H1 (cell line): ENCODE data around the gene THUMPD2. TPM values are rescaled to one million over a fixed set of nuclear protein-coding genes. Genes with fewer than 3 reads are reported as not detected.

Source experiments
- CTCF ChIA-PET: fragments of 300-600 bp; sonication (Branson Sonifier 250); formaldehyde crosslinking; loops from one replicate; lab custom pipeline; 2021; ENCODE audit not compliant: partially characterized antibody; lab: Charles Lee
- POLR2A ChIA-PET: fragments of 300-600 bp; sonication (Branson Sonifier 250); formaldehyde crosslinking; loops from one replicate; lab custom pipeline; 2021; ENCODE audit warnings: inconsistent platforms; ENCODE audit not compliant: partially characterized antibody; lab: Charles Lee
- DNase-seq, 2 experiments: peaks; one replicate each; pipeline versions ENCODE4 v3.0.0 to v3.0.0-alpha.2; 2010 to 2022; ENCODE audit warnings: low spot score in 2 of 2, low read depth in 1 of 2, mixed read lengths in 1 of 2
- FAIRE-seq: peaks from 2 replicates; lab custom pipeline; 2011; peaks lifted over from hg19 to GRCh38; lab: Jason Lieb, UNC
- H2AFZ ChIP-seq: 2 replicates; pipeline ENCODE4 v1.8.1; 2012; ENCODE audit warnings: low read length, inconsistent platforms
- H2AK5ac ChIP-seq: 2 replicates; pipeline ENCODE4 v1.6.1; 2013; ENCODE audit warnings: low read depth, low read length
- H2BK120ac ChIP-seq: replicated peaks from 2 replicates; pipeline ENCODE3; 2013; ENCODE audit warnings: low read depth, low read length, inconsistent platforms
- H2BK12ac ChIP-seq: 2 replicates; pipeline ENCODE4 v1.6.1; 2013; ENCODE audit warnings: low read depth, low read length
- H2BK15ac ChIP-seq: 2 replicates; pipeline ENCODE4 v1.6.1; 2013; ENCODE audit warnings: low read length
- H2BK20ac ChIP-seq: 2 replicates; pipeline ENCODE4 v1.6.1; 2013; ENCODE audit warnings: low read length
- H2BK5ac ChIP-seq: 2 replicates; pipeline ENCODE4 v1.6.1; 2013; ENCODE audit warnings: low read depth, low read length
- H3K14ac ChIP-seq: 2 replicates; pipeline ENCODE4 v1.6.1; 2013; ENCODE audit warnings: inconsistent platforms; ENCODE audit not compliant: insufficient read length
- H3K18ac ChIP-seq: 2 replicates; pipeline ENCODE4 v1.6.1; 2013; ENCODE audit warnings: low read length; ENCODE audit errors: extremely low read depth
- H3K23ac ChIP-seq: 2 replicates; pipeline ENCODE4 v1.6.1; 2013; ENCODE audit warnings: inconsistent platforms; ENCODE audit not compliant: insufficient read length
- H3K23me2 ChIP-seq: 2 replicates; pipeline ENCODE4 v1.6.1; 2013; ENCODE audit warnings: low read depth, low read length
- H3K27ac ChIP-seq: 2 replicates; pipeline ENCODE4 v1.6.1; 2011; ENCODE audit warnings: low read depth, low read length, inconsistent platforms
- H3K27me3 ChIP-seq, 4 experiments: replicated peaks in 1 of 4; 1 replicate in 1 of 4; 2 replicates in 3 of 4; pipeline versions ENCODE4 v1.6.1 to v1.8.1; 2011 to 2013; ENCODE audit warnings: low read length in 3 of 4, mild to moderate bottlenecking in 3 of 4, inconsistent platforms in 2 of 4, mixed read lengths in 2 of 4, moderate library complexity in 1 of 4; ENCODE audit not compliant: control insufficient read depth in 3 of 4, insufficient read depth in 3 of 4; ENCODE audit errors: extremely low read depth in 1 of 4
- H3K36me3 ChIP-seq, 4 experiments: 2 replicates each; pipeline versions ENCODE4 v1.6.1 to v1.8.1; 2011 to 2013; ENCODE audit warnings: mild to moderate bottlenecking in 4 of 4, low read length in 3 of 4, moderate library complexity in 2 of 4, control low read depth in 1 of 4, inconsistent platforms in 1 of 4; ENCODE audit not compliant: insufficient read depth in 4 of 4, control insufficient read depth in 2 of 4
- H3K4ac ChIP-seq: replicated peaks from 2 replicates; pipeline ENCODE3; 2013; ENCODE audit warnings: low read length, low read depth, mixed read lengths, inconsistent platforms; ENCODE audit not compliant: insufficient read length
- H3K4me1 ChIP-seq, 4 experiments: replicated peaks in 1 of 4; 1 replicate in 1 of 4; 2 replicates in 3 of 4; pipeline versions ENCODE4 v1.6.1 to v1.8.1; 2011 to 2013; ENCODE audit warnings: low read length in 3 of 4, inconsistent platforms in 2 of 4, mixed read lengths in 1 of 4; ENCODE audit not compliant: insufficient read depth in 4 of 4, control insufficient read depth in 3 of 4
- H3K4me2 ChIP-seq, 2 experiments: 2 replicates each; pipeline versions ENCODE4 v1.6.1 to v1.8.1; 2011 to 2013; ENCODE audit warnings: low read depth in 2 of 2, low read length in 2 of 2, control low read depth in 1 of 2, inconsistent platforms in 1 of 2, mild to moderate bottlenecking in 1 of 2; ENCODE audit not compliant: insufficient read depth in 1 of 2
- H3K4me3 ChIP-seq, 4 experiments: fragments of 200-600, 300-600 bp in 1 of 4; sonication (generic), shearing (Covaris generic), sonication (Bioruptor Twin) in 1 of 4; 2 replicates each; pipeline versions ENCODE4 v1.5.1 to v1.8.1; 2011 to 2016; ENCODE audit warnings: low read length in 4 of 4, low read depth in 3 of 4, control low read depth in 2 of 4, inconsistent platforms in 2 of 4, mild to moderate bottlenecking in 2 of 4, mixed read lengths in 1 of 4, moderate library complexity in 1 of 4; ENCODE audit not compliant: insufficient read depth in 2 of 4; ENCODE audit errors: extremely low read depth in 1 of 4
- H3K56ac ChIP-seq: replicated peaks from 2 replicates; pipeline ENCODE3; 2013; ENCODE audit warnings: low read depth, mild to moderate bottlenecking, mixed read lengths, low read length, inconsistent platforms; ENCODE audit not compliant: insufficient read length
- H3K79me1 ChIP-seq: 2 replicates; pipeline ENCODE4 v1.6.1; 2013; ENCODE audit warnings: low read depth, low read length, control low read depth
- H3K79me2 ChIP-seq, 2 experiments: 2 replicates each; pipeline versions ENCODE4 v1.6.1 to v1.8.1; 2012 to 2013; ENCODE audit warnings: low read length in 2 of 2, mild to moderate bottlenecking in 2 of 2, inconsistent platforms in 1 of 2; ENCODE audit not compliant: insufficient read depth in 2 of 2, control insufficient read depth in 1 of 2
- H3K9ac ChIP-seq, 4 experiments: replicated peaks in 1 of 4; 1 replicate in 1 of 4; 2 replicates in 3 of 4; pipeline versions ENCODE4 v1.6.1 to v1.8.1; 2011 to 2013; ENCODE audit warnings: low read depth in 3 of 4, low read length in 3 of 4, control low read depth in 2 of 4, mild to moderate bottlenecking in 2 of 4, moderate library complexity in 2 of 4, inconsistent platforms in 1 of 4; ENCODE audit errors: extremely low read depth in 1 of 4
- H3K9me3 ChIP-seq, 2 experiments: 2 replicates each; pipeline versions ENCODE4 v1.6.1 to v1.8.1; 2012 to 2013; ENCODE audit warnings: mild to moderate bottlenecking in 2 of 2, moderate library complexity in 2 of 2, control low read depth in 1 of 2, inconsistent platforms in 1 of 2, low read depth in 1 of 2, low read length in 1 of 2, mixed read lengths in 1 of 2; ENCODE audit not compliant: insufficient read depth in 2 of 2
- H4K20me1 ChIP-seq, 2 experiments: replicated peaks in 1 of 2; 2 replicates each; pipeline versions ENCODE3 to v1.8.1; 2011 to 2013; ENCODE audit warnings: inconsistent platforms in 2 of 2, low read length in 2 of 2, mild to moderate bottlenecking in 1 of 2; ENCODE audit not compliant: insufficient read depth in 2 of 2, control insufficient read depth in 1 of 2
- H4K5ac ChIP-seq: 2 replicates; pipeline ENCODE4 v1.6.1; 2013; ENCODE audit warnings: low read length, low read depth, mixed read lengths, inconsistent platforms; ENCODE audit not compliant: insufficient read length
- H4K8ac ChIP-seq: 2 replicates; pipeline ENCODE4 v1.8.0; 2013; ENCODE audit warnings: mild to moderate bottlenecking, moderate library complexity, low read length, inconsistent platforms; ENCODE audit not compliant: insufficient read depth; ENCODE audit errors: extremely low read depth
- H4K91ac ChIP-seq: replicated peaks from 2 replicates; pipeline ENCODE3; 2013; ENCODE audit warnings: low read length, mixed read lengths, inconsistent platforms; ENCODE audit not compliant: insufficient read length
- BRCA1 ChIP-seq: IDR thresholded peaks from 2 replicates; pipeline ENCODE4 v1.6.1; 2012; ENCODE audit warnings: low read depth, low read length, improper control_type of control experiment
- CBX5 ChIP-seq: fragments of 300-800, 300-1000 bp; sonication (generic); IDR thresholded peaks from 2 replicates; pipeline ENCODE4 v1.7.1; 2016; ENCODE audit warnings: antibody characterized with exemption, low read length, low read depth
- POLR2A ChIP-seq, 2 experiments: IDR thresholded peaks; 1 replicate in 1 of 2; 2 replicates in 1 of 2; pipeline ENCODE4 v1.6.1; 2011; ENCODE audit warnings: low read depth in 2 of 2, low read length in 2 of 2, mild to moderate bottlenecking in 2 of 2; ENCODE audit errors: control extremely low read depth in 1 of 2
- POU5F1 ChIP-seq: IDR thresholded peaks from 2 replicates; pipeline ENCODE4 v1.6.1; 2011; ENCODE audit warnings: low read depth, mild to moderate bottlenecking, low read length, moderate library complexity
- SIRT6 ChIP-seq: IDR thresholded peaks from one replicate; pipeline ENCODE4 v1.7.1; 2012; ENCODE audit warnings: low read length, inconsistent platforms
- SP2 ChIP-seq: IDR thresholded peaks from 2 replicates; pipeline ENCODE4 v1.6.1; 2012; ENCODE audit warnings: mild to moderate bottlenecking, low read length, inconsistent platforms
- SP4 ChIP-seq: IDR thresholded peaks from 2 replicates; pipeline ENCODE4 v1.6.1; 2012; ENCODE audit warnings: low read length, inconsistent platforms
- ZNF274 ChIP-seq: IDR thresholded peaks from 2 replicates; pipeline ENCODE4 v1.7.0; 2012; ENCODE audit warnings: low read length, borderline replicate concordance; ENCODE audit errors: extremely low read depth
- WGBS, 2 experiments: shearing (Covaris generic) in 1 of 2; methylation state at CpG; one replicate each; pipeline versions ENCODE4 v1.1.6 to v1.1.7; 2013 to 2015; ENCODE audit warnings: low lambda C conversion rate in 2 of 2, mixed read lengths in 2 of 2, inconsistent platforms in 1 of 2, low coverage in 1 of 2, missing lambda C conversion rate in 1 of 2; ENCODE audit not compliant: insufficient replicate concordance in 2 of 2, insufficient coverage in 1 of 2, insufficient read length in 1 of 2; ENCODE audit errors: extremely low coverage in 1 of 2, missing lambda C conversion rate in 1 of 2; 5-methylcytosine and 5-hydroxymethylcytosine counted together
- polyA plus RNA-seq, 7 experiments: library from polyadenylated mRNA; depleted of rRNA in 3 of 7; stranded (reverse) in 5 of 7; unstranded in 2 of 7; fragments of >200 nt in 5 of 7; fragments of 200-250 nt in 2 of 7; gene quantifications; 1 replicate in 5 of 7; 2 replicates in 1 of 7; 4 replicates in 1 of 7; pipeline versions ENCODE4 v1.2.1 to v1.2.3, GENCODE V29; 2011 to 2013; ENCODE audit warnings: missing spikeins in 2 of 7, mixed read lengths in 2 of 7
- total RNA-seq: library from RNA; stranded (reverse); fragmentation: NEBNext Ultra II Directional; extraction: Animal tissue kit (Norgen Biotek cat#: 25700); gene quantifications from 2 replicates; pipeline ENCODE4 v1.2.1, GENCODE V29; 2021

THUMPD2 gene
- total and polyA plus RNA-seq, 2 of the 8 experiments (the other 6 are each of a cell fraction or from before 2014, with no cell fraction given): 8.6 to 17.0 TPM

GRCh38 chr2:39723497-39723896, 55.6 kb downstream of the THUMPD2 start:
- ChIA-PET POLR2A (no interaction called here), CTCF (interaction anchor here (1.1 to 1.4 kb wide), 3 partner anchors 9 to 15 kb away, joined by 3 to 4 read pairs (median 3); no protein-coding TSS in a partner anchor)
- Histone ChIP-seq H2BK15ac (no peak overlapping the region), H3K4ac (no peak overlapping the region), H3K14ac (no peak overlapping the region), H3K27me3 (no peaks in the 10 kb centered on the region), H3K79me2 (no peaks in the 10 kb centered on the region), H2AFZ (no peak overlapping the region), H3K79me1 (no peaks in the 10 kb centered on the region), H4K91ac (no peak overlapping the region), H3K9ac (no peak overlapping the region), H3K18ac (no peak overlapping the region), H2BK12ac (no peak overlapping the region), H4K5ac (no peak overlapping the region), H2BK20ac (no peak overlapping the region), H2BK5ac (no peak overlapping the region), H3K27ac (no peak overlapping the region), H3K36me3 (no peaks in the 10 kb centered on the region), H3K23me2 (no peaks in the 10 kb centered on the region), H3K4me2 (no peak overlapping the region), H3K4me3 (no peak overlapping the region), H4K8ac (no peak overlapping the region), H2BK120ac (no peak overlapping the region), H3K4me1 (peaks cover 0 to 5% (median 0%) of the 10 kb centered on the region in 4 experiments; a peak in 1 of 7 replicates), H2AK5ac (no peak overlapping the region), H3K23ac (no peak overlapping the region), H3K9me3 (no peaks in the 10 kb centered on the region), H3K56ac (no peak overlapping the region), H4K20me1 (no peaks in the 10 kb centered on the region)
- 78% methylated on average over 2 of the region's 2 CpGs; no CpG with 5 or more reads in 1 of the 2 experiments for WGBS, 2 experiments
- DNase-seq (no peak), FAIRE-seq (no peak)
- TF ChIP-seq POU5F1 (no peak), SP4 (no peak), CBX5 (no peak), SP2 (no peak), POLR2A (IDR thresholded peaks at IDR 0.05; ENCODE audit: control extremely low read depth in 1 of 2, low read depth in 2 of 2, low read length in 2 of 2) (no peak), SIRT6 (no peak), ZNF274 (no peak), BRCA1 (no peak)
